H1 (cell line): ENCODE data around the gene MIER2.

Source experiments
- CTCF ChIP-seq, 3 experiments: IDR thresholded peaks; 1 replicate in 2 of 3; 2 replicates in 1 of 3; pipeline versions ENCODE4 v1.5.1 to v1.6.1; 2011; ENCODE audit warnings: low read length in 3 of 3, mild to moderate bottlenecking in 3 of 3, inconsistent platforms in 2 of 3, low read depth in 1 of 3, moderate library complexity in 1 of 3; ENCODE audit not compliant: insufficient read depth in 1 of 3; ENCODE audit errors: control extremely low read depth in 1 of 3
- EZH2 ChIP-seq: fragments of 200-600 bp; sonication (generic); IDR thresholded peaks from 2 replicates; pipeline ENCODE4 v1.7.1; 2012; ENCODE audit warnings: low read depth, mild to moderate bottlenecking, moderate library complexity, low read length, inconsistent platforms; ENCODE audit not compliant: severe bottlenecking
- GABPA ChIP-seq: IDR thresholded peaks from 2 replicates; pipeline ENCODE4 v1.6.1; 2011; ENCODE audit warnings: mild to moderate bottlenecking, low read length, moderate library complexity, borderline replicate concordance; ENCODE audit not compliant: insufficient read depth
- POLR2A ChIP-seq, 2 experiments: IDR thresholded peaks; 1 replicate in 1 of 2; 2 replicates in 1 of 2; pipeline ENCODE4 v1.6.1; 2011; ENCODE audit warnings: low read depth in 2 of 2, low read length in 2 of 2, mild to moderate bottlenecking in 2 of 2; ENCODE audit errors: control extremely low read depth in 1 of 2
- POU5F1 ChIP-seq: IDR thresholded peaks from 2 replicates; pipeline ENCODE4 v1.6.1; 2011; ENCODE audit warnings: low read depth, mild to moderate bottlenecking, low read length, moderate library complexity
- SP1 ChIP-seq: IDR thresholded peaks from 2 replicates; pipeline ENCODE4 v1.6.1; 2011; ENCODE audit warnings: low read depth, low read length
- SRF ChIP-seq: IDR thresholded peaks from 2 replicates; pipeline ENCODE4 v1.6.1; 2011; ENCODE audit warnings: mild to moderate bottlenecking, low read depth, low read length, moderate library complexity
- USF2 ChIP-seq: IDR thresholded peaks from 2 replicates; pipeline ENCODE4 v1.6.1; 2011; ENCODE audit warnings: low read length, improper control_type of control experiment

GRCh38 chr19:279231-279630, 65.4 kb downstream of the MIER2 start:
- TF ChIP-seq GABPA (no peak), CTCF (IDR thresholded peaks at IDR 0.05; ENCODE audit: control extremely low read depth in 1 of 3, insufficient read depth in 1 of 3, low read depth in 1 of 3, low read length in 3 of 3) (no peak), POLR2A (IDR thresholded peaks at IDR 0.05; ENCODE audit: control extremely low read depth in 1 of 2, low read depth in 2 of 2, low read length in 2 of 2) (no peak; a peak in 1 of 3 replicates), USF2 (no peak), SP1 (no peak), SRF (no peak), POU5F1 (no peak), EZH2 (no peak)
